ENCODE results near the gene PBXIP1.

Gene PBXIP1

DNA sequence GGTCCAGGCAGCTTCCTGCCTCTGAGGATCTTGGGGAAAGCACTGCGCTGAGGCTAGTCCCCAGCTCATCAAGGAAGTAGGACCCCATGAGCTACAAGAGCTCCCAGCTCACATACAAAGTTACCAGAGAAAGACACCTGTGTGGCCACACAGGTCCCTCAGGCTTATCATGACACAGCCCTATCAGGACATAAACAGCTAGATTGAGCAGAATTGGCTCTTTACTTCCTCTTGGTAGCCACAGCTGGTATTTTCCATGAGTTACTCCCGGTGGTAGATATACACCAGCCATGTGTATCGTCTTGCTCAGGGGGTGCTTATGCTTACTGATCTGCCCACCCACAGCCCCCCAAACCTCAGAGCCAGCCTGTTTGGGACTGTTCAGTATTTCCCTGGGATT lies 38.7 kb upstream of the PBXIP1 start:
- Histone ChIP-seq H3K9me3 (no peaks in the 10 kb centered on the region), H3K4me3 (ENCODE audit: low read depth in 1 of 2, low read length in 1 of 2) (no peak overlapping the region), H3K27ac (no peak overlapping the region), H3K27me3 (no peaks in the 10 kb centered on the region), H3K36me3 (peaks cover 4% of the 10 kb centered on the region), H3K4me1 (ENCODE audit: control insufficient read depth in 1 of 2, insufficient read depth in 1 of 2, low read depth in 1 of 2, low read length in 1 of 2) (peaks cover 24 to 26% of the 10 kb centered on the region in 2 experiments)
- TF ChIP-seq, protein P1, sequence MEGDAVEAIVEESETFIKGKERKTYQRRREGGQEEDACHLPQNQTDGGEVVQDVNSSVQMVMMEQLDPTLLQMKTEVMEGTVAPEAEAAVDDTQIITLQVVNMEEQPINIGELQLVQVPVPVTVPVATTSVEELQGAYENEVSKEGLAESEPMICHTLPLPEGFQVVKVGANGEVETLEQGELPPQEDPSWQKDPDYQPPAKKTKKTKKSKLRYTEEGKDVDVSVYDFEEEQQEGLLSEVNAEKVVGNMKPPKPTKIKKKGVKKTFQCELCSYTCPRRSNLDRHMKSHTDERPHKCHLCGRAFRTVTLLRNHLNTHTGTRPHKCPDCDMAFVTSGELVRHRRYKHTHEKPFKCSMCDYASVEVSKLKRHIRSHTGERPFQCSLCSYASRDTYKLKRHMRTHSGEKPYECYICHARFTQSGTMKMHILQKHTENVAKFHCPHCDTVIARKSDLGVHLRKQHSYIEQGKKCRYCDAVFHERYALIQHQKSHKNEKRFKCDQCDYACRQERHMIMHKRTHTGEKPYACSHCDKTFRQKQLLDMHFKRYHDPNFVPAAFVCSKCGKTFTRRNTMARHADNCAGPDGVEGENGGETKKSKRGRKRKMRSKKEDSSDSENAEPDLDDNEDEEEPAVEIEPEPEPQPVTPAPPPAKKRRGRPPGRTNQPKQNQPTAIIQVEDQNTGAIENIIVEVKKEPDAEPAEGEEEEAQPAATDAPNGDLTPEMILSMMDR (IDR thresholded peaks at IDR 0.05) = no peak

DNA sequence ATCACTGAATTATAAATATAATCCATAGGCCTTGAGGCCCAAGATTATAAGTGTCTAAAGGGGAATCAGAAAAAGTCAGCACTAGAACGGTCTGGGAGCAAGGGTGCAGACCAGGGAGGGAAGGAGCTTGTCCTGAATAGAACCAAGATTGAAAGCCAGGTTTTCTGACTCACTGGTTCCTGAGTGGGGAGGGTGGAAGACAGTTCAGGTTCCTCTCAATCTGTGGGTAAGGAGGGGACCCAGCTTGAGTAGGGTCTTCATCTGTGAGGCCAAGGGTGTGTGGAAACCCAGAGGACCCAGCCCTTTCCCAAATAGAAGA lies 38.3 kb upstream of the PBXIP1 start:
- no peak overlapping the region for H3K4me3 ChIP-seq (ENCODE audit: low read depth in 1 of 2, low read length in 1 of 2)

DNA sequence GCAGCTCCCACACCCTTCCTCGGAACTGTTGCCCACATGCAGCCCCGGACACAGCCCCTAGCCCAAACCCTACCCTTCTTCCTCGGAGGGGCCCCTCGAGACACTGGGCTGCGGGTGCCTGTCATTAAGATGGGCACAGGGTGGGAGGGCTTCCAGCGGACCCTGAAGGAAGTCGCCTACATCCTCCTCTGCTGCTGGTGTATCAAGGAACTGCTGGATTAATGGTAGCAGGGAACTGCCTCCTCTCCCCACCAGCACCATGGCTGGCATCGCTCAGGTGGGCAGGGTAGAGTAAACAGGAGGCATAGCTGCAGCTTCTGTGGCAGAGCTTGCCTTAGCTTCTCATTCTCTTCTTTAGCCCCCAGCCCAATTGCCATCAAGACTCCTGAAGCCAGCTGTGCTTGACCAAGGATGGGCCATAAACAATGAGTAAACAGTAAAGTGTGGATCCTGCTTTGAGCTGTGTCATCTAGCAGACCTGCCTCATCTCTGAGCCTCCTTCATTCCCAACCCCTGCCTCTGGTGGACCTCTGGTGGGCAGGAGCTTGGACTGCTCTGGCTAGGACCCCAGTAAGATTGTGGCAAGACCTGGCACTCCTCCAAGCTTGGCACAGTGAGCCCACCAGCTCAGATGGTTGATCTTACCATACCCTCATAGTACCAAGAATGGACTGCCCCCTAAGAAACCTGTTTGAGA lies 37.8 kb upstream of the PBXIP1 start, which contains the start of gene LENEP:
Gene LENEP (plus strand): TSS at position 15 of the 697 bp plus-strand sequence. CDS start 22 bp downstream, at position 37.
- Histone ChIP-seq H3K9me3 (no peaks in the 10 kb centered on the region), H3K36me3 (peaks cover 11% of the 10 kb centered on the region), H3K27ac (no peak within 1 kb of the TSS), H3K27me3 (no peaks in the 10 kb centered on the region), H3K4me3 (ENCODE audit: low read depth in 1 of 2, low read length in 1 of 2) (no peak within 1 kb of the TSS), H3K4me1 (ENCODE audit: control insufficient read depth in 1 of 2, insufficient read depth in 1 of 2, low read depth in 1 of 2, low read length in 1 of 2) (peaks cover 16 to 17% of the 10 kb centered on the region in 2 experiments)
- TF ChIP-seq, protein P1 (IDR thresholded peaks at IDR 0.05) = no peak

More for the DNA sequence above, 38.3 kb upstream of the PBXIP1 start:
- Histone ChIP-seq H3K36me3 (peaks cover 7% of the 10 kb centered on the region), H3K9me3 (no peaks in the 10 kb centered on the region), H3K4me1 (ENCODE audit: control insufficient read depth in 1 of 2, insufficient read depth in 1 of 2, low read depth in 1 of 2, low read length in 1 of 2) (peaks cover 21 to 22% of the 10 kb centered on the region in 2 experiments), H3K27ac (no peak overlapping the region), H3K27me3 (no peaks in the 10 kb centered on the region)
- TF ChIP-seq, protein P1 (IDR thresholded peaks at IDR 0.05) = no peak

DNA sequence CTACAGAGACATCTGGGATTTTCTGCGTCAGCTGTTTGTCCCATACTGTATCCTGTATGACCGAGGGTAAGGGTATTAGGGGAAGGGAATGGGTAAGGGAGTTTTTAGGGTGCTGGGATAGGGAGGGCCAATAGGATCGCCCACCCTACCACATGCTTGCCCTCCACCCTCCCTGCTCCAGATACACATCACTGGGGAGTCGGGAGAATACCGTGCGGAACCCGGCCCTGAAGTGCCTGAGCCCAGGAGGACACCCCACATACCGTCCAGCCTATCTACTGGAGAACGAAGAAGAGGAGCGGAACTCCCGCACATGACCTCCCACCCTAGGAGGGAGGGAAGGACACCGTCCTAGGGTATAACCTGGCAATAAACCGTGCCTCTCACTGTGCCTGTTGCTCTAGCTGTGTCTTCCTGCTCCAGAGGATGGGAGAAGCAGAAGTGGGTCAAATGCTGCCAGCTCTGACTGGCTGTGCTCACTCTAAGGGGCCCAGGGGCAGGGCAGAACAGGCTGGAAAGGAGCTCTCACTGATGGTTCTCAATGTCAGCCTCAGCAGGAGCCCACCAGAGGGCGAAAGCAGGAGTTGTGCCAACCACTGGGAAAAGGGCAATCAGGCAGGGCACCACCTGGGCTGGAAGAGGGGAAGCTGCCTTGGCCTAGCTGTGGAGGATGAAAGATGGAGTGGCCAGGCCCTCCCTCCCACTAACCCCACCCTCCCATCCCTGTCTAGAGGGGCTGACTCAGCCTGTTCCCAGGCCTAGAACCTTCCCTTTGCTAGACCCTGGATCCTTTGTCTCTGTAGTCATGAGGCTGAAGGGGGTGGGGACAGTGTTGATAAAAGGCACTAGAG lies 37.0 kb upstream of the PBXIP1 start:
- Histone ChIP-seq H3K27me3 (no peaks in the 10 kb centered on the region), H3K27ac (no peak overlapping the region), H3K4me3 (ENCODE audit: low read depth in 1 of 2, low read length in 1 of 2) (no peak overlapping the region), H3K9me3 (no peaks in the 10 kb centered on the region), H3K4me1 (ENCODE audit: control insufficient read depth in 1 of 2, insufficient read depth in 1 of 2, low read depth in 1 of 2, low read length in 1 of 2) (peaks cover 11 to 12% of the 10 kb centered on the region in 2 experiments), H3K36me3 (peaks cover 19% of the 10 kb centered on the region)
- TF ChIP-seq, protein P1 (IDR thresholded peaks at IDR 0.05) = no peak

DNA sequence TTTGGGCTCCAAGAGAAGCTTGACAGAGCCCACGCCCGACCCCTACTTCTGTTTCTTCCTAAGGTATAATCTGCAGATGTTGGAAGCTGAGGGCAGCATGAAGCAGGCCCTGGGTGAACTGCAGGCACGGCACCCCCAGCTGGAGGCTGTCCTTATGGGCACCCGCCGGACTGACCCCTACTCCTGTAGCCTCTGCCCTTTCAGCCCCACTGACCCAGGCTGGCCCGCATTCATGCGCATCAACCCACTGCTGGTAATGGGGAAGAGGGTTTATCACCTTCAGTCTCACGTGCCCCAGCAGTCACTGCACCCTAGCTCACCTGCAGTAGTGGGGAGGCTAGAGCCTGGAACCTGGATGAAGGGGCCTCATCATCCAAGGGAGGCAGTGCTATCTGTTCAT lies 34.4 kb upstream of the PBXIP1 start:
- H3K4me3 ChIP-seq (ENCODE audit: low read depth in 1 of 2, low read length in 1 of 2) = no peak overlapping the region
- peaks cover 21% of the 10 kb centered on the region for H3K36me3 ChIP-seq
- no peaks in the 10 kb centered on the region for H3K9me3 ChIP-seq
- peaks cover 0 to 7% of the 10 kb centered on the region in 2 experiments for H3K4me1 ChIP-seq (ENCODE audit: control insufficient read depth in 1 of 2, insufficient read depth in 1 of 2, low read depth in 1 of 2, low read length in 1 of 2)
- H3K27ac ChIP-seq = no peak overlapping the region
- no peaks in the 10 kb centered on the region for H3K27me3 ChIP-seq
- TF ChIP-seq, protein P1 (IDR thresholded peaks at IDR 0.05) = no peak
